GM12874 (cell line): ENCODE measurements around the gene MEFV.

Source experiments
- TF ChIP-seq, protein P1 (sequence below): IDR thresholded peaks from 2 replicates; pipeline ENCODE4 v1.5.1; 2011; ENCODE audit warnings: low read depth, mild to moderate bottlenecking, control low read depth, low read length, moderate library complexity; ENCODE audit not compliant: insufficient read depth

Gene MEFV

DNA sequence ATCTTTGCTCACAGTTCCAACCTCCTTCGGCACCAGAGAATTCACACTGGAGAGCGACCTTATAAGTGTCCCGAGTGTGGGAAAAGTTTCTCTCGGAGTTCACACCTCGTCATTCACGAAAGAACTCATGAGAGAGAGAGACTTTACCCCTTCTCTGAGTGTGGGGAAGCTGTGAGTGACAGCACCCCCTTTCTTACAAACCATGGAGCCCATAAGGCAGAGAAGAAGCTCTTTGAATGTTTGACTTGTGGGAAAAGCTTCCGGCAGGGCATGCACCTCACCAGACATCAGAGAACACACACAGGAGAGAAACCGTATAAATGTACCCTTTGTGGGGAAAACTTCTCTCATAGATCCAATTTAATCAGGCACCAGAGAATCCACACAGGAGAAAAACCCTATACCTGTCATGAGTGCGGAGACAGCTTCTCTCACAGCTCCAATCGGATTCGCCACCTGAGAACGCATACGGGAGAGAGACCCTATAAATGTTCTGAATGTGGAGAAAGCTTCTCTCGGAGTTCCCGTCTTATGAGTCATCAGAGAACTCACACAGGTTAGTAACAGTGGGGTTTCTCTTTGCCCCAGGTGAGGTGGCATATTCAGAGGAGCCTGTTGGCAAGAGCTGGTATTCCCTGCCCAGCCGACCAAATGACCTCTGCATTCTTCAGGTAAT is 33.7 kb upstream of the MEFV start:
- TF ChIP-seq, protein P1, sequence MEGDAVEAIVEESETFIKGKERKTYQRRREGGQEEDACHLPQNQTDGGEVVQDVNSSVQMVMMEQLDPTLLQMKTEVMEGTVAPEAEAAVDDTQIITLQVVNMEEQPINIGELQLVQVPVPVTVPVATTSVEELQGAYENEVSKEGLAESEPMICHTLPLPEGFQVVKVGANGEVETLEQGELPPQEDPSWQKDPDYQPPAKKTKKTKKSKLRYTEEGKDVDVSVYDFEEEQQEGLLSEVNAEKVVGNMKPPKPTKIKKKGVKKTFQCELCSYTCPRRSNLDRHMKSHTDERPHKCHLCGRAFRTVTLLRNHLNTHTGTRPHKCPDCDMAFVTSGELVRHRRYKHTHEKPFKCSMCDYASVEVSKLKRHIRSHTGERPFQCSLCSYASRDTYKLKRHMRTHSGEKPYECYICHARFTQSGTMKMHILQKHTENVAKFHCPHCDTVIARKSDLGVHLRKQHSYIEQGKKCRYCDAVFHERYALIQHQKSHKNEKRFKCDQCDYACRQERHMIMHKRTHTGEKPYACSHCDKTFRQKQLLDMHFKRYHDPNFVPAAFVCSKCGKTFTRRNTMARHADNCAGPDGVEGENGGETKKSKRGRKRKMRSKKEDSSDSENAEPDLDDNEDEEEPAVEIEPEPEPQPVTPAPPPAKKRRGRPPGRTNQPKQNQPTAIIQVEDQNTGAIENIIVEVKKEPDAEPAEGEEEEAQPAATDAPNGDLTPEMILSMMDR: no peak

DNA sequence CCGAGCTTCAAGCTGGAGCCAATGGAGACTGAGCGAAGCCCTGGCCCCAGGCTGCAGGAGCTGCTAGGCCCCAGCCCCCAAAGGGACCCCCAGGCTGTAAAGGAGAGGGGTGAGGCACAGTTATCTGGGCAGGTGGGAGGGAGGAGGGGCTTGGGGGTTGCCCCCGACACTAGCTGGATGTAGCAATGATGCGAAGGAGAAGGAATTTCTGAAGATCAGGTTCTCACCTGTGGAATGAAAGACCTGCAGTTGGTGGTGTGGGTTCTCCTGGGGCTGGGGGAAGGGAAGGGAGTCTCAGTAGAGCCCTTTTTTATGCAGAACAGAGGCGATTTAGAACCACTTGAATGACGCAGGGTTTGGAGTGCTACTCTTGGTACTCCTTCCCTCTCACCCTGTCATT is 28.7 kb upstream of the MEFV start:
- TF ChIP-seq, protein P1: no peak

DNA sequence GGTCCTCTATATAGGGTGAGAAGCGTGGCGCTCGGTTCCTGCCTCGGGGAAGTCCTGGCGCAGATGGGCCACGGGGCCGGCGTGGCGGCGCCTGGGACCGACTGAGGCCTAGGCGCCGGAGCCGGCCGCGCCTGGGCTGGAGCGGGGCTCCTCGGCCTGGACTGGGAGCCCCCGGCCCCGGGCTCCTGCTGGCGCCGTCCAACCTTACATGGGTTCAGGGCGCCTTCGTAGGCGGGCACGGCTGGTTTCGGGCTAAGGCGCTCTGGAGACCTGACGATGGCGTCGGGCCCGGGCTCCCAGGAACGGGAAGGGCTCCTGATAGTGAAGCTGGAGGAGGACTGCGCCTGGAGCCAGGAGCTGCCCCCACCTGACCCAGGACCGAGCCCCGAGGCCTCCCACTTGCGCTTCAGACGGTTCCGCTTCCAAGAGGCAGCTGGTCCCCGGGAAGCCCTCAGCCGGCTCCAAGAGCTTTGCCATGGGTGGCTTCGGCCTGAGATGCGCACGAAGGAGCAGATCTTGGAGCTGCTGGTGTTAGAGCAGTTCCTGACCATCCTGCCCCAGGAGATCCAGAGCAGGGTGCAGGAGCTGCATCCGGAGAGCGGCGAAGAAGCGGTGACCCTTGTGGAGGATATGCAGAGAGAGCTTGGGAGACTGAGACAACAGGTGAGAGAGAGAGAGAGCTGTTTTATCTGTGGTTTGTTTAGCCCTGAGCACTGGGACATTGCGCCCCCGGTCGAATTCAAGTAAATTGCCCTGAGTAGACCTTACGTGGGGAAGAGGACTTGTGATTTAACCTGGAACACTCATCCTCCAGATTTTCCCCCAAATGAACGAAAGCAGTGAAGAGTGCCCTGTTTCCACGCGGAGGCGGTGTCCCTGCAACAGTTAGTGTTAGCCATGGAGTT is 27.4 kb upstream of the MEFV start:
- TF ChIP-seq, protein P1: no peak

DNA sequence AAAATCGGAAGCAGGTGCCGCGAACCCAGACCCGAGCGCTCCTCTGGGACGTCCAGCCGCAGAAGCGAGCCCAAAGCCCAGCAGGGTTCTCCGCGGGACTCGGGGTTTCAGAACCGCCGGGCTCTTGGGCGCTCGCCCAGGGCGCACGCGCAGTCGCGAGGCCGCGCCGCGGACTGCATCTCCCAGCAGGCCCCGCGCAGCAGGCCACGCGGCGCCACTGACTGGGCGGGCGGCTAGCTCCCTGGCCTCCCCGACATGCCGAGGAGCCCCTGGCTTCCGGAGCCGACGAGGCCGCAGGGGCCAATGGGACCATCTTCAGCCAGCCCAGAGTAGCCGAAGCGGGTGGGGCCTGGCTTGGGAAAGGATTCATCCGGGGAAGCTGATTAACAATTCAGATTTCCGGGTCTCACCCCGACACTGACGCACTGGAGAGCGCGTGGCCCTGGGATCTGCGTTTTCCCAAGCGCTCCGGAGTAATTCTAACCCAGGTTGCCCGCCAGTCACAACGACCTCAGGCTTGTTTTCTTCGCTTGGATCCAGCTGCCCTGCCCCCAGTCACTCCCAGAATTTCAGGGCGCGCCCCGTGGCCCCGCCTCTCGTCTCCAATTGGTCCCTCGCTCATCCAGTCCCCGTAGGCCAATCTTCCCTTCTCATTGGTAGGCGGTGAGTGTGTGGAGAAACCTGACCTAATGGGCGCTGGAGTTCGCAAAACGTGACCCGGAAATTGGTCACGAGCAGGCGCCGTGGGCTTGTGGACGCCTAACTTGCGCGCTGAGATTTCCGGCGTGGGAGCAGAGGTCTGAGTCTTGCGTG is 26.5 kb upstream of the MEFV start, which contains the start of gene ZNF263:
Gene ZNF263 (plus strand): TSS at position 762 of the 813 bp plus-strand sequence. CDS start 328 bp downstream, outside the sequence.
- TF ChIP-seq, protein P1: no peak

DNA sequence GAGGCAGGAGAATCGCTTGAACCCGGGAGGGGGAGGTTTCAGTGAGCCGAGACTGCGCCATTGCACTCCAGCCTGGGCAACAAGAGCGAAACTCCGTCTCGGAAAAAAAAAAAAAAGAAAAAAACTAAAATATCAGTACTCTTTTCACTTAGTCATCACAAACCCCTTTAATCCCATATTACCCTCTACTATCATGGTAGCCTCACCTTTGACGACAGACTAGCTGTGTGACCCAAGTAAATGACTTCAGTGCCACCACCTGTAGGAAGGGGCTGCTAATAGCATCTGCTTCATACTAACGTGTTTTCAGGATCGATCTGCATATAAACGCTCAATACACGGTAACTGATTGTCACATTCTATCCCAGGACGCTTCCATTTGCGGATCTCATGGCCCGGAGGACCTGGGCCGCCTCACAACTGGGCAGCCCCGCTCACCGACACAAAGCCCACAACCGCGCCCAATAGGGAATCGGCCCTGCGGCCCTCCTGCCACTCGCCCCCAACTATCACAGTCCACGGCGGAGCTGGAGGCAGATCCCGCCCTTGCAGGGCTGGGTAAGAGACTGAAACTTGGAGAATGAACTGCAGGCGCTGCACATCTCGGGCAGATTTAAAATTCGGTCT is 25.8 kb upstream of the MEFV start:
- TF ChIP-seq, protein P1: no peak

DNA sequence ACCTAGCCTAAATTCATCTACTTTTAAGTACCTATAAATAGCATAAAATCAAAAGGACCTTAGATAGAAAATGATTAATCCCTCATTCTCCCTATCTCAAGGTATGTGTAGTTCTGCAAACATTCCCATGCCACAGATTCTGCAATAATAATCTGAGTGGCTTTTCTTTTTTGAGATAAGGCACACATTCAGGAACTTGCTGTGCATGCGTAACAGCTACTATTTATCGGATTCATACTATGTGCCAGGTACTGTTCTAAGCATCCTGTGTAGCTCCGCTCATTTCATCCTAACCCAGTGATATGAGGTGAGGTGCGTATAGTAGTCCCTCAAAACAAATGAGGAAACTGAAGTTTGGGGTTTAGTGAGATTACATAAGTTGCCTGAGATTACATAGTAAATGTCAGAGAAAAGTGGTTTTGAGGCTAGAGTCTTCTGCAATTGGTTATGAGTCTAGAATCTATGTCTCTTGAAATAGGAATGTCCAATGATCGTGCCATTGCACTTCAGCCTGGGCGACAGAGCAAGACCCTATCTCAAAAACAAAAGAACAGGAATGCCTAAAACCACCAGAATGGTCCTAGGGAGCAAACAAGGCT is 24.9 kb upstream of the MEFV start:
- TF ChIP-seq, protein P1: no peak
